IPS-11a (cell line): ENCODE measurements around the gene CNPY4.

ENCODE experiments used
- H3K4me3 ChIP-seq: one replicate; pipeline ENCODE4 v1.5.1; 2013; ENCODE audit warnings: low read depth, low read length, control low read depth

CNPY4 gene

DNA sequence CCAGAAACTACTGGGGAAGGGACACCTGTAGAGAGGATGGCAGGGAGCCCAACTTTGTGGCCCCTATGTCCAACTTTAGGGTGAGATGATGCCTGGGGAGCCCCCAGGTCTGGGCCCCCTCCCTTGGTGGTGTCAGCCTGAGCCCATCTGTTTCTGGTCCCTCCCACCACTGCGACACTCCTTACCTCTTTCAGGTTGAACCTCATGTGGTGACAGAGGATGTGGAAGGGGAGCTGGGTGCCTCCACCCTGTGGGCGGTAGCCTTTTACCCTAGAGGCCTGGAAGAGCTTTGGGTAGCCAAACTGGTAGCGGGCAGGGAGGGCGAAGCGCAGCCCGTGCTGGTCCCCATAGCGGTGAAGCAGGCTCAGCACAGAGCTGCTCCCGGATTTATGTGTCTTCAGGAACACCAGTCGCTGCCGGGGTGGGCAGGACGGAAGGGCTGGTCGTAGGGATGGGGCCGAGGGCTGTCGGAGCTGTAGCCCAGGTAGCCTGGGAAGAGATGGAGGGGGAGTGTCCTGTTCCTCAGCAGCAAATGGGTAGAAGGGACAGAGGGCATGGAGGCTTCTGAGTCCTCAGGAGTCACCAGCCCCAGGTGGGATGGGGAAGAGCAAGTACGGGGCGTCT is 47.0 kb downstream of the CNPY4 start:
- no peak overlapping the region for H3K4me3 ChIP-seq

DNA sequence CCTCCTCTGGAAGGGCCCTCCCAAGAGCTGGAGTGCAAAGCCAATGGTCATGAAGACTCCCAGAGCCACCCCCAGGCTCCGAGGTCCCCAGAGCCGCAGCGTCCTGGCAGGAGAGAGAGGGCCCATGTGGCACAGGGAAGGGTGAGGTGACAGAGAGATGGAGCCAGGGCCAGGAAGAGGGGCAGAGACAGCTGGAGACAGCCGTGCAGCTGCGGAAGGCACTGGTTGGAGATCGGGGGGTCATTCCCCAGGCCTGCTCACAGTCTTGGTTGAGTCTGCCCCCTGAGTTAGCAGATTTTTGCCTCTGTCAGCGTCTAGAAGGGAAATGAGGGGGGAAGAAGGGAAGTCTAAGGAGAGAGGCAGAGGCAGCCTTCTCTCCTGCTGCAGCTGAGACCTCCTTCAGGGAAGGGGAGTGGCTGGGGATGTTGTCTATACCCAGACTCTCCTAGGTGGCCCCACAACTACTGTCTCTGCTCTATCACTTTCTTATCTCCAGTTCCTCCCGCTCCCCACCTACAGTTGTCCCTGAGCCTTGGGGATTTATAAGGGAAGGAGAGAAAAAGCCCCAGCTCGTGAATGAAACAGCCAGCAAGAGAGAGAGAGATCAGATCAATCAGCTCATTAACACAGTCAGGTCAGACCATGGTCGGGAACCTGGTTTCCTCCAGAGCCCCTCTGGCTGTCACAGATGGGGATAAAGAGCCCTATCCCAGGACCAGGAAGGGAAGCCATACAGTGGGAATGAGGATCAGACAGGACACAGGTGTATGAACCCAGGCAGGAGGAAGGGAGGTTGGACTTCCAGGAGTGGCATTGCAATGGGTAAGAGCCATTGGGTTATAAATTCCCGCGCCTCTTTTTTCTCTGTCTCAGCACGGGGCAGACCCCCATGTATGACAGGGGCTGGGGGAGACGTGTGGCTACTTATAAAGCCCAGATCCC is 47.8 kb downstream of the CNPY4 start:
- H3K4me3 ChIP-seq = peak overlapping the region; percentile 21

DNA sequence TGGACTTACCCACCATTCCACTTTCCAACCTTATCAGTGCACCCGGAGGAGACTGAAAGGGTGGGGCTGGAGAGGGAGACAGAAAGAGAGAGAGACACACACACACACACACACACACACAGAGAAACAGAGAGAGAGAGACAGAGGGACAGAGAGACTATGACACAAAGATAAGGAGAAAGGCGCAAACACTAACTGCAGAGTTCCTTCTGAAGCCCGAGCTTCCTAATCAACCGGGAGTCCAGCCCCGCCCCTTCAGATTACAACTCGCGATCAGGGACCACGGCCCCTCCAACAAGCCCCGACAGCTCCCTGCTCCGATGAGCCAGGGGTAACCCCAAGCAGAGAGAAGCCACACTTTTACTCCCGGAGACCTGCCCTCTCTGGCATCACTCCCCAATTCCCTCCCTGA is 48.5 kb downstream of the CNPY4 start:
- peak overlapping the region; percentile 21 for H3K4me3 ChIP-seq

DNA sequence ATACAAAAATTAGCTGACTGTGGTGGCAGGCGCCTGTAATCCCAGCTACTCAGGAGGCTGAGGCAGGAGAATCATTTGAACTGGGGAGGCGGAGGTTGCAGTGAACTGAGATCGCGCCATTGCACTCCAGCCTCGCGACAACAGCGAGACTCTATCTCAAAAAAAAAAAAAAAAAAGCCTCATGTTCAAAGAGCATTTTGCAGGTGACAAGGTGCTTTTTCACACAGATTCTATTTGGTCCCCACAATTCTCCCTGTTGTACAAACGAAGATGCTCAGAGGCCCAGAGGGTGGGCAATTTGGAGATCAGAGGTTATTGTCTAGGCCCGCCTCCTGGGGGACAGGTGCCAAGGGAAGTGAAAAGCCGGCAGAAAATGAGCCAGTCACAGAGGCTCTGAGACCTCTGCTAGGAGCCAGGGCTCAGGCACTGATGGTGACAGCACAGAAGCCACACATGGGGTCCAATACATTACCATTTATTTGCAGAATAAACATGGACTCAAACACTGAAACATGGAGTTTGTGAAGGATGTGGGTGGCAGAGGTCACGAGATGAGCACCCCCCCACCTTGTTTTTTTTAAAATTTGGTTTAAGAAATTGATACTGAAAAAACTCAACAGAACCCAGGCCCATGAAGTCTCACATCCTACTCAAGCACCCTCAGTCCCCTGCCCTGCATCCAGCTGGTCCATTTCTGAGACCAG is 49.9 kb downstream of the CNPY4 start:
- no peak overlapping the region for H3K4me3 ChIP-seq

DNA sequence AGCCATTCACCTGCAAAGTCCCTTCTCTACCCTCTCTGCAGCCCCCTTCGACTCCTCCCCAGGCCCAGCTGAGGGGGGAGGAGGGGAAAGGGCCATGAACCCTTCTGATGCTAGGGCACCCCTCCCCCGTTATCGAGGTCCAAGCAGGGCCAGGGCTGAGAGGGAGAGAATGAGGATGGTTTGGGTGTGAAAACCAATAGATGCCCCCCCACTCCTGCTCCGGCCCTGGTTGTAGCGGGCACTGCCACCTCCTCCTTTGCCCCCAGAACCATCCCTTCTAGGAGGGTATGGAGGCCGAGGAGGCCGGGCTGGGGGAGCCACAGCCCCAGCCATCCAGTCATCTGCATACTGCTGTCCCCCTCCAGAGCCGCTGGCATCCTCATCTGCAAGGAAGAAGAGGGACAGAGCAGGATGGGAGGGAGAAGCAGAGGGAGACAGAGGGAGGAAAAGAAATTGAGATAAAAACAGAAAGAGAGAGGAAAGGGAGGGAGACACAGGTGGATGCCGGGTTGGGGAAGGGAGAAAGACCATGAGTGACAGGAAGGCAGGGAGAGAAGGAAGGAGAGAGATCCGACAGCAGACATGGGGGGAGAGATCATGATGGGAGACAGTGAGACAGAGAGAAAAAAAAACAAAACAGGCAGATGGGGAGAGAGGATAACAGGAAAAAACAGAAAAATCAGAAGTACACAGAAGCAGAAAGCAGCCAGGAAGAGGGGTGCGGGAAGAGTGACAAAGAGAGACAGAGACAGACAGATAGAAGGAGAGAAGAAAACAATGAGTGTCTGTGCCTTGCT is 50.9 kb downstream of the CNPY4 start:
- H3K4me3 ChIP-seq = no peak overlapping the region

DNA sequence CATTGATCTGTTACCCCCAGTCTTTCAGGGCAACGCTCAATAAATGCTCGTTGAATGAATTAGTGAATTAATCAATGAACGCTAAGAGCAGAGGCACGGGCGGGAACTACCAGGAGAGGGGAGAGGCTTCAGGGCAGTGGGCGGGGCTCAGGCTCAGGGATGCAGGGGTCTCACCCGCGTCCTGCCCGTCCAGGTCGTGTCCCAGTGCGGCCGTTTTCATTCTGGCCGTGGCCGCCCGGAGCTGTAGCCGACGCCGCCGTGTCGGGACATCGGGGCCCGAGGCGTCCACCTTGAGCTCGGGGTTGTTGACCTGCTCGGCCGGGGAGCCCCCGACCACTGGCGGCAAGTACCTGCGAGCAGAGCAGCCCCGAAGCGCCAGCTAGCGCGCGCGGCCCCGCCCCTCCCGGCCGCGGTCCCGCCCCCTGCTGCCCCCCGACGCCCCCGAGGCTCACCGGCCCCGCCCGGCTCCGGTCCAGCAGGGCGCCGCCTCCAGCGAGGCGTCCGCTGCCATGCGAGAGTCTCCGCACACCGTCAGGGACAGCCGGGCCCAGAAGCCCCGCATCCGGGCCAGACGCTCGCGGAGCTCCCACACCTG is 51.8 kb downstream of the CNPY4 start:
- H3K4me3 ChIP-seq = peak overlapping the region; percentile 37

DNA sequence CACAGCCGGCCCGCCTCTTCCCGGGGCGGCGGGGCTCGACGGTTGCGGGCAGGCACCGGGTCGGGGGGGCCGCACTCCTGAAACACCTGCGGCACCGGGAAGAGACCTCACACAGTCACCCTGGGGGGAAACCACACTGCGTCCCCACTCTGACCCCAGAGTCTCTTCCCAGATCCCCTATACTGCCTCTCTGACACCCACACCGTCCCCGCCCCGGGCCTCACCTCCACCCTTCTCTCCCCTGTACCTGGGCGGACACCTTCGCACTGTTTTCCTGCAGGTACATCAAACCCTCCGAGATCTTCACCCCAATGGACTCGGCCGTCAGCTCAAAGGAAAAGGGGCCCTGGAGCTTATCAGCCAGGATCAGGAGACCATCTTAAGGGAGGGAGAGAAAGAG is 52.4 kb downstream of the CNPY4 start:
- peak overlapping the region; percentile 27 for H3K4me3 ChIP-seq

DNA sequence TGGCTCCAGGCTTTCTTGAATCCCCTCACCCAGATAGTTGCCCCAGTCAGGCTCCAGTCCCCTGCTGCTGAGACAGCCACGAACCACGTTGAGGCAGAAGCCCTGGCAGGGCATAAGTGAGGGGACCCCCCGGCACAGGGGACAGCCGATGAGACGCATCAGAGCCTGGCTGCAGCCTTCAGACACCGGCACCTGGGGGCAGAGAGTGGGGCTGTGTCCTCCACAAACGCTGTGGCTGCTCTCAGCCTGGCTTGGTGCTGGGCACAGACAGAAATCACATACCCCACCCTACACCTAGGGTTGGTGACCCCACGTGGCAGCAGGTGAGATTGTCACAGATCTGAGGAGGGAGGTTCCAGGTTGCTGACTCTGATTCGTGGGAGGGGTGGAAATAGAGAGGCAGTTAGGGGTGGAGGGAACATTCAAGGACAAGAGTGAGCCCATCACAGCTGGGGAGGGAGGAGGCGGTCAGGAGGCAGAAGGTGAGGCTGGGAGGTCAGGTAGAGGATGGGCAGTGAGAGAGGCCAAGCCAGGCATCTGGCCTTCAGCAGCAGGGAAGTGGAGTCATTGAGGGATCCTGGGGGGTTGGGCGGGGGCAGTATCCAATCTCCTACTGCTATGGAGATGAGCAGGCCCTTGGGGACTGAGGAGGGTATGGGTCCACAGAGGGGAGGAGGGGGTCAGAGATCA is 54.5 kb downstream of the CNPY4 start:
- H3K4me3 ChIP-seq = no peak overlapping the region

DNA sequence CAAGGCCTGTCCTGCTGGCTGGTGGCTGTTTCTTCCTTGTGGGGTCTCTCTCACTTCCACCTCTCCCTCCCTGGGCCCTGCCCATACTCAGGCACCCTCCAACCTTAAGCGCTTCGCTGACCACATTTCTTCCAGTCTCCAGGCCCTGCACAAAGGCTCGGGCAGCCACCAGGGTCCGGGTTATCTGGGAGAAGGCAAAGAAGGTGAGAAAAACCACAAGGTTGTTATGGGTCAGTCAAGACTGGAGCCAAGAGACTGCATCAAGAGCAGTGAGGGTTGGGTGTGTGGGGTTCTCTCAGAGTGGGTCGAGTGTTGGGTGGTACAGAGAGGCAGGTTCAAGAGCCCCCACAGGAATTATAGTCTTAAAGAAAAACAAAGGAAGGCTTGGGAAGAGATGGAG is 55.1 kb downstream of the CNPY4 start:
- H3K4me3 ChIP-seq = no peak overlapping the region
